K562 (cell line): ENCODE data around the gene THOP1. TPM values are rescaled to one million over a fixed set of nuclear protein-coding genes. Genes with fewer than 3 reads are reported as not detected.

ENCODE experiments used
- ATAC-seq: fragments of 200-7000 bp; cut with Tn5 transposase; 3 replicates; pipeline ENCODE4 v1.9.1; 2020; ENCODE audit warnings: moderate library complexity
- BruUV-seq: library from RNA; stranded (reverse); fragments of 400-500 nt; replicated peaks from 2 replicates; lab custom pipeline; 2021; lab: Mats Ljungman, UMichigan
- CTCF ChIA-PET: fragments of 300-600 bp; formaldehyde crosslinking; extraction: SDS; loops from one replicate; lab custom pipeline; 2021; ENCODE audit warnings: low intra/inter-chr PET ratio; lab: Yijun Ruan, JAX
- POLR2A ChIA-PET: fragments of 300-600, 350-650 bp; sonication (Branson Sonifier 250); formaldehyde crosslinking; extraction: SDS; loops from one replicate; lab custom pipeline; 2021; ENCODE audit warnings: antibody characterized with exemption, inconsistent platforms; lab: Yijun Ruan, JAX
- DNase-seq, 4 experiments: peaks; one replicate each; pipeline versions ENCODE4 v3.0.0 to v3.0.0-alpha.2; 2011 to 2018; ENCODE audit warnings: low spot score in 3 of 4, mixed read lengths in 3 of 4; ENCODE audit errors: extremely low read depth in 1 of 4
- FAIRE-seq: peaks from 2 replicates; lab custom pipeline; 2011; peaks lifted over from hg19 to GRCh38; lab: Jason Lieb, UNC
- H2AFZ ChIP-seq: 2 replicates; pipeline ENCODE4 v1.6.0; 2011; ENCODE audit warnings: low read depth, low read length, control low read depth, inconsistent platforms
- H3K27ac ChIP-seq: fragments of 200-600 bp; 3 replicates; pipeline ENCODE4 v1.8.0; 2011; ENCODE audit warnings: low read depth, mild to moderate bottlenecking, control low read depth, inconsistent platforms, low read length, moderate library complexity, mixed read lengths; ENCODE audit errors: extremely low read depth
- H3K27me3 ChIP-seq, 2 experiments: fragments of 300-600 bp in 1 of 2; 2 replicates in 1 of 2; 3 replicates in 1 of 2; pipeline versions ENCODE4 v1.6.0 to v1.8.0; 2011; ENCODE audit warnings: inconsistent platforms in 2 of 2, low read length in 2 of 2, mild to moderate bottlenecking in 1 of 2, mixed read lengths in 1 of 2, moderate library complexity in 1 of 2; ENCODE audit not compliant: control insufficient read depth in 2 of 2, insufficient read depth in 2 of 2
- H3K36me3 ChIP-seq: fragments of 300-600 bp; 3 replicates; pipeline ENCODE4 v1.8.0; 2011; ENCODE audit warnings: mild to moderate bottlenecking, low read length, inconsistent platforms; ENCODE audit not compliant: control insufficient read depth, insufficient read depth
- H3K4me1 ChIP-seq, 2 experiments: fragments of 200-600 bp in 1 of 2; replicated peaks in 1 of 2; 2 replicates in 1 of 2; 3 replicates in 1 of 2; pipeline versions ENCODE4 v1.5.1 to v1.8.0; 2011; ENCODE audit warnings: inconsistent platforms in 2 of 2, low read length in 2 of 2, mild to moderate bottlenecking in 1 of 2, mixed read lengths in 1 of 2, moderate library complexity in 1 of 2; ENCODE audit not compliant: control insufficient read depth in 2 of 2, insufficient read depth in 2 of 2
- H3K4me2 ChIP-seq: 2 replicates; pipeline ENCODE4 v1.6.1; 2011; ENCODE audit warnings: low read length, control low read depth, inconsistent platforms, mixed read lengths; ENCODE audit not compliant: insufficient read depth
- H3K4me3 ChIP-seq: fragments of 200-600 bp; sonication (generic), shearing (Covaris generic); 2 replicates; pipeline ENCODE4 v1.5.1; 2016; ENCODE audit warnings: control low read depth, inconsistent platforms
- H3K79me2 ChIP-seq: fragments of 200-600 bp; 3 replicates; pipeline ENCODE4 v1.8.0; 2011; ENCODE audit warnings: low read length, inconsistent platforms; ENCODE audit not compliant: control insufficient read depth, insufficient read depth
- H3K9ac ChIP-seq, 2 experiments: 2 replicates each; pipeline versions ENCODE4 v1.6.0 to v1.6.1; 2011; ENCODE audit warnings: low read depth in 2 of 2, low read length in 2 of 2, control low read depth in 1 of 2, inconsistent platforms in 1 of 2, mild to moderate bottlenecking in 1 of 2, mixed read lengths in 1 of 2; ENCODE audit not compliant: insufficient read depth in 1 of 2
- H3K9me1 ChIP-seq: one replicate; pipeline ENCODE4 v1.6.0; 2011; ENCODE audit warnings: inconsistent platforms, mild to moderate bottlenecking, low read length, moderate library complexity; ENCODE audit not compliant: control insufficient read depth, insufficient read depth
- H3K9me3 ChIP-seq: replicated peaks from 2 replicates; pipeline ENCODE4 v1.5.1; 2011; ENCODE audit warnings: low read depth, low read length, inconsistent platforms; ENCODE audit not compliant: control insufficient read depth, insufficient read depth
- H4K20me1 ChIP-seq: replicated peaks from 2 replicates; pipeline ENCODE4 v1.6.1; 2011; ENCODE audit warnings: low read length, inconsistent platforms, mixed read lengths; ENCODE audit not compliant: control insufficient read depth, insufficient read depth
- ATF1 ChIP-seq, 2 experiments: fragments of 450-650 bp in 1 of 2; IDR thresholded peaks; 2 replicates each; pipeline ENCODE4 v1.6.1; 2016; ENCODE audit warnings: missing compliant biosample characterization in 1 of 2, missing genetic modification characterization in 1 of 2
- CCAR2 ChIP-seq: fragments of 200-400 bp; formaldehyde crosslinking; IDR thresholded peaks from 2 replicates; pipeline ENCODE4 v1.6.1; 2017; ENCODE audit warnings: mild to moderate bottlenecking, low read depth, low read length
- CSDE1 ChIP-seq, 2 experiments: fragments of 450-650 bp; IDR thresholded peaks; 2 replicates each; pipeline ENCODE4 v1.6.1; 2016; ENCODE audit warnings: mild to moderate bottlenecking in 1 of 2
- FOXJ2 ChIP-seq: fragments of 200-800 bp; sonication (Bioruptor generic); IDR thresholded peaks from 2 replicates; pipeline ENCODE4 v1.6.1; 2016; ENCODE audit warnings: missing genetic modification characterization, missing compliant biosample characterization
- MITF ChIP-seq: IDR thresholded peaks from 2 replicates; pipeline ENCODE4 v1.6.1; 2014; ENCODE audit warnings: antibody characterized with exemption
- SRSF7 ChIP-seq: fragments of 200-400 bp; formaldehyde crosslinking; optimal IDR thresholded peaks from 2 replicates; pipeline ENCODE3; 2017; ENCODE audit warnings: mild to moderate bottlenecking, low read depth, low read length
- TSC22D4 ChIP-seq: fragments of 450-650 bp; IDR thresholded peaks from 2 replicates; pipeline ENCODE4 v1.6.1; 2016; ENCODE audit warnings: missing genetic modification characterization, missing biosample characterization, control low read depth
- TSHZ1 ChIP-seq: fragments of 250-450 bp; sonication (Bioruptor Pico); IDR thresholded peaks from 2 replicates; pipeline ENCODE4 v1.4.0; 2020; ENCODE audit warnings: mild to moderate bottlenecking, moderate library complexity
- ZFP30 ChIP-seq: fragments of 250-450 bp; sonication (Bioruptor Pico); IDR thresholded peaks from 2 replicates; pipeline ENCODE4 v1.8.0; 2022; ENCODE audit warnings: moderate library complexity, mild to moderate bottlenecking, inconsistent platforms, borderline replicate concordance
- ZNF134 ChIP-seq: fragments of 250-450 bp; sonication (Bioruptor Pico); conservative IDR thresholded peaks from 2 replicates; pipeline ENCODE4 v1.4.0; 2020
- ZNF217 ChIP-seq: sonication (generic); formaldehyde crosslinking; IDR thresholded peaks from 2 replicates; pipeline ENCODE4 v1.8.0; 2022; ENCODE audit warnings: mild to moderate bottlenecking, missing genetic modification reagents
- WGBS: fragments of 100-300 bp; shearing (Covaris generic); methylation state at CpG from one replicate; pipeline ENCODE4 v1.1.6; 2016; ENCODE audit warnings: low coverage, mixed read lengths; ENCODE audit not compliant: insufficient coverage; ENCODE audit errors: missing lambda C conversion rate; 5-methylcytosine and 5-hydroxymethylcytosine counted together
- in situ Hi-C: fragments of 300-500 bp; cut with MboI; formaldehyde crosslinking; loops from 4 replicates; pipeline ENCODE4 v1.15.0; 2018; ENCODE audit warnings: inconsistent platforms, mixed read lengths
- intact Hi-C: fragments of 100-400 bp; cut with micrococcal nuclease; formaldehyde crosslinking; loops from 2 replicates; pipeline ENCODE4 v1.14.2; 2022
- polyA plus RNA-seq, 8 experiments: library from polyadenylated mRNA; depleted of rRNA in 4 of 8; stranded (reverse) in 5 of 8; unstranded in 3 of 8; fragments of >200 nt; fragmentation: Nextera tagmentation in 2 of 8; fragmentation: Illumina TruSeq in 1 of 8; extraction: Ambion mirVana in 2 of 8; extraction: Trizol in 1 of 8; gene quantifications; 2 replicates each; pipeline versions ENCODE4 v1.2.1 to v1.2.3, GENCODE V29; 2011 to 2014; ENCODE audit warnings: inconsistent platforms in 1 of 8, missing spikeins in 1 of 8
- total RNA-seq, 7 experiments: library from RNA; depleted of rRNA in 6 of 7; stranded (reverse); fragments of >200 nt in 6 of 7; fragmentation: Illumina TruSeq in 2 of 7; extraction: Trizol in 2 of 7; gene quantifications; 2 replicates each; pipeline versions ENCODE4 v1.2.1 to v1.2.3, GENCODE V29; 2011 to 2021; ENCODE audit warnings: low replicate concordance in 1 of 7
- TF ChIP-seq, protein P1 (sequence below): sonication (generic); formaldehyde crosslinking; IDR thresholded peaks from 2 replicates; pipeline ENCODE4 v1.8.1; 2022; ENCODE audit warnings: missing genetic modification reagents
- TF ChIP-seq, protein P2 (sequence below): sonication (generic); formaldehyde crosslinking; IDR thresholded peaks from 2 replicates; pipeline ENCODE4 v1.8.0; 2022; ENCODE audit warnings: mild to moderate bottlenecking, missing genetic modification reagents
- TF ChIP-seq, protein P3 (sequence below), 2 experiments: fragments of 250-450 bp in 1 of 2; fragments of 450-650 bp in 1 of 2; sonication (Bioruptor Pico) in 1 of 2; IDR thresholded peaks; 2 replicates each; pipeline versions ENCODE4 v1.6.1 to v1.8.0; 2016 to 2021; ENCODE audit warnings: mild to moderate bottlenecking in 2 of 2, moderate library complexity in 2 of 2, missing compliant biosample characterization in 1 of 2, missing genetic modification characterization in 1 of 2

THOP1 gene
- total and polyA plus RNA-seq, 9 of the 15 experiments (the other 6 are each of a cell fraction or from before 2014, with no cell fraction given): 1.3 to 255 (median 96.1) TPM

DNA sequence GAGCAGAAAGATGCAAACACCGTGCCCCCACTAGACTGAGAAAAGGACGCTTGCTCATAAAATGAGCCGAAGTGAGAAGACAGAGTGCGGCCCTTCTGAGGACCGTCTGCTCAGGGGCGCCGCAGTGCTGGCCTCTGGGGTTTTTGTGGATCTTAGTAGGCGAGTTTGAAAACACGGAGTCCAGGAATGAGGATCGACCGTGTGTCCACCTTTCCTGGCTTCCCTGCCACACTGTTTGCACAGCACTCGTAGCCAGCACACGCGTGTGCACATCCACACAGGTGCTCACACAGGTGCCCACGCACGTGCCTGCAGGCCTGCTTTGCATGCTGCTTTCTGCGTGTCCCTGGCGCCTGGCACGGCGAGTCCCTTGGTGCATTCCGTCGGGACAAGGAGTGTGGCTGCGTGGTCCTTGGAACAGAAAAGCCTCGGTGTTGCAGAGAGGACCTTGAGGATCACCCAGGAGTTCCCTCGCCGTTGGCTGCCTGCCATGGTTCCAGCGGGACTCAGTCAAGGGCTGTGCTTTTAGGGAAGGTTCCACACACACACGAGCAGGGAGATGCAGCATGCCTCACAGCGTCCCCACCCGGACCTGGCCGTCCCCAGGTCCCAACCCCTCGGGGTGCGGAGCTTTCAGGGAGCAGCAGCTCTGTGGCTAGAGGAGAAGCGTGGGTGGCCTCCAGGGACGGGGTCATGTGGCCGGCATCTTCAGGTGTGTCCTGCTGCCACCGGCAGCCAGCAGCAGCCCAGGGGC, 24.3 kb downstream of the THOP1 start:
- Histone ChIP-seq H3K9ac (no peak overlapping the region), H3K9me1 (no peaks in the 10 kb centered on the region), H2AFZ (no peak overlapping the region), H3K79me2 (no peaks in the 10 kb centered on the region), H3K4me3 (no peak overlapping the region), H4K20me1 (no peaks in the 10 kb centered on the region), H3K4me2 (no peak overlapping the region), H3K27ac (no peak overlapping the region), H3K9me3 (no peaks in the 10 kb centered on the region), H3K36me3 (peaks cover 93% of the 10 kb centered on the region; the same call in 2 of the 3 replicates), H3K4me1 (peaks cover 0 to 22% of the 10 kb centered on the region in 2 experiments; a peak in 2 of 5 replicates), H3K27me3 (no peaks in the 10 kb centered on the region)
- ChIA-PET POLR2A (interaction anchor here (0.8 kb wide), 1 partner anchor 9 kb away, joined by 3 read pairs; no protein-coding TSS in a partner anchor), CTCF (no interaction called here)
- 96% methylated on average over 32 of the region's 37 CpGs for WGBS
- no peak for ATAC-seq
- in situ Hi-C loops: no loop called here
- intact Hi-C loops: no loop called here
- no peak for FAIRE-seq
- no peak for DNase-seq
- BruUV-seq: TSS peak; percentile 25
- TF ChIP-seq, protein P1, sequence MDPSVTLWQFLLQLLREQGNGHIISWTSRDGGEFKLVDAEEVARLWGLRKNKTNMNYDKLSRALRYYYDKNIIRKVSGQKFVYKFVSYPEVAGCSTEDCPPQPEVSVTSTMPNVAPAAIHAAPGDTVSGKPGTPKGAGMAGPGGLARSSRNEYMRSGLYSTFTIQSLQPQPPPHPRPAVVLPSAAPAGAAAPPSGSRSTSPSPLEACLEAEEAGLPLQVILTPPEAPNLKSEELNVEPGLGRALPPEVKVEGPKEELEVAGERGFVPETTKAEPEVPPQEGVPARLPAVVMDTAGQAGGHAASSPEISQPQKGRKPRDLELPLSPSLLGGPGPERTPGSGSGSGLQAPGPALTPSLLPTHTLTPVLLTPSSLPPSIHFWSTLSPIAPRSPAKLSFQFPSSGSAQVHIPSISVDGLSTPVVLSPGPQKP (CRISPR knock-in tag): no peak
- TF ChIP-seq FOXJ2 (tag): no peak
- no peak for TF ChIP-seq TSHZ1
- TF ChIP-seq CCAR2: no peak
- TF ChIP-seq, protein P2, sequence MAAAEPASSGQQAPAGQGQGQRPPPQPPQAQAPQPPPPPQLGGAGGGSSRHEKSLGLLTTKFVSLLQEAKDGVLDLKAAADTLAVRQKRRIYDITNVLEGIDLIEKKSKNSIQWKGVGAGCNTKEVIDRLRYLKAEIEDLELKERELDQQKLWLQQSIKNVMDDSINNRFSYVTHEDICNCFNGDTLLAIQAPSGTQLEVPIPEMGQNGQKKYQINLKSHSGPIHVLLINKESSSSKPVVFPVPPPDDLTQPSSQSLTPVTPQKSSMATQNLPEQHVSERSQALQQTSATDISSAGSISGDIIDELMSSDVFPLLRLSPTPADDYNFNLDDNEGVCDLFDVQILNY: no peak
- TF ChIP-seq SRSF7: no peak
- TF ChIP-seq, protein P3, sequence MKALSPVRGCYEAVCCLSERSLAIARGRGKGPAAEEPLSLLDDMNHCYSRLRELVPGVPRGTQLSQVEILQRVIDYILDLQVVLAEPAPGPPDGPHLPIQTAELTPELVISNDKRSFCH (CRISPR knock-in tag; IDR thresholded peaks at IDR 0.05): no peak
- TF ChIP-seq, protein P3 (tag; IDR thresholded peaks at IDR 0.05): no peak
- TF ChIP-seq ZNF134 (CRISPR knock-in tag): no peak
- TF ChIP-seq ATF1 (CRISPR knock-in tag; IDR thresholded peaks at IDR 0.05): no peak
- TF ChIP-seq ATF1 (tag; IDR thresholded peaks at IDR 0.05): no peak
- TF ChIP-seq CSDE1 (IDR thresholded peaks at IDR 0.05): no peak
- no peak for TF ChIP-seq MITF
- TF ChIP-seq ZNF217 (CRISPR knock-in tag): no peak
- no peak for TF ChIP-seq ZFP30 (CRISPR knock-in tag)
- TF ChIP-seq TSC22D4 (tag): no peak
